BLaER1 treated with 17β-estradiol and CSF1 and Interleukin-3, amounts not matched to agents 10 nM and 100 nM (cell line): ENCODE results near the gene ANKRD16.
"Not testable (repeated sequence)": the region's sequence is repeated elsewhere in the genome, so short reads cannot be mapped to it uniquely, and the experiment has no call there.

Experiments
- H3K27ac ChIP-seq, 11 experiments: shearing (Covaris generic); formaldehyde crosslinking; 2 replicates each; pipeline ENCODE4 v1.8.1; 2022
- H3K27me3 ChIP-seq, 11 experiments: shearing (Covaris generic); formaldehyde crosslinking; 2 replicates each; pipeline ENCODE4 v1.8.1; 2022
- H3K36me3 ChIP-seq, 11 experiments: shearing (Covaris generic); formaldehyde crosslinking; 2 replicates each; pipeline ENCODE4 v1.8.1; 2022
- H3K4me1 ChIP-seq, 10 experiments: shearing (Covaris generic); formaldehyde crosslinking; 2 replicates each; pipeline ENCODE4 v1.8.1; 2022
- H3K4me2 ChIP-seq, 11 experiments: shearing (Covaris generic); formaldehyde crosslinking; 2 replicates each; pipeline ENCODE4 v1.8.1; 2022
- H3K4me3 ChIP-seq, 10 experiments: shearing (Covaris generic); formaldehyde crosslinking; 2 replicates each; pipeline ENCODE4 v1.8.1; 2022
- H3K9ac ChIP-seq, 11 experiments: shearing (Covaris generic); formaldehyde crosslinking; 2 replicates each; pipeline ENCODE4 v1.8.1; 2022
- H3K9me3 ChIP-seq, 11 experiments: shearing (Covaris generic); formaldehyde crosslinking; replicated peaks in 1 of 11; 2 replicates each; pipeline ENCODE4 v1.8.1; 2022
- H4K20me1 ChIP-seq, 11 experiments: shearing (Covaris generic); formaldehyde crosslinking; 2 replicates each; pipeline ENCODE4 v1.8.1; 2022
- Cebpa-rat ChIP-seq, 11 experiments: shearing (Covaris generic); IDR thresholded peaks; 2 replicates each; pipeline ENCODE4 v1.8.1; 2022

ANKRD16 gene

DNA sequence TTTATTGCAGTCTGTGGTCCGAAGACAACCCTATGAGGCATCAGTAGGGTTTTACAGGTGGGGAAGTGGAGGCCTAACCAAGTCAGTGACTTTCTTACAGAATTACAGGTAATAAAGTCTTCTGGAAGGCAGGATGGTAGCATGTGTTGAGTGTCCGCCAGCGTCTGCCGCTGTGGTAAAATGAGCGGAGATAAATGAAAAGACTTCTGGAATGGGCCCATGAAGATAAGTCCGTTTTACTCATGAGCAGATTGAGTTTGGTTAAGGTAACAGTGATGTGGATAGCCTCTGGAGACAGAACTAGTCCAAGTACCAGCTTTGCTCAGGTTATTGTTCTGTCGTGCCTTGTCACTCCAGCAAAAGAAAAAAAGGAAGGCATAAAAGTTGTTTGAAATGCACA, 1.3 kb upstream of the ANKRD16 start:
- TF ChIP-seq Cebpa-rat (IDR thresholded peaks at IDR 0.05) = no peak
- peak overlapping the region; percentile 67 to 91 (median 84); a peak in 19 of 22 replicates for H3K27ac ChIP-seq
- peaks cover 30 to 58% (median 39%) of the 10 kb centered on the region in 11 experiments for H3K36me3 ChIP-seq

GRCh38 chr10:5890452-5890915, 791 bp upstream of the ANKRD16 start:
- H3K36me3 ChIP-seq = peaks cover 27 to 58% (median 39%) of the 10 kb centered on the region in 11 experiments
- no peaks in the 10 kb centered on the region for H3K27me3 ChIP-seq
- peak overlapping the region; percentile 86 to 97 (median 94) for H3K4me2 ChIP-seq
- peaks cover 32 to 47% (median 40%) of the 10 kb centered on the region in 10 experiments for H3K4me1 ChIP-seq
- peak overlapping the region; percentile 70 to 99 (median 88) for H3K4me3 ChIP-seq
- H4K20me1 ChIP-seq = peaks cover 27 to 67% (median 47%) of the 10 kb centered on the region in 11 experiments; a peak in 19 of 22 replicates
- TF ChIP-seq Cebpa-rat (IDR thresholded peaks at IDR 0.05) = no peak
- H3K9ac ChIP-seq = peak overlapping the region; percentile 80 to 97 (median 92)
- H3K27ac ChIP-seq = peak overlapping the region; percentile 67 to 91 (median 84)
- H3K9me3 ChIP-seq = no peaks in the 10 kb centered on the region

More for the DNA sequence above, 1.3 kb upstream of the ANKRD16 start:
- no peaks in the 10 kb centered on the region for H3K9me3 ChIP-seq
- peak overlapping the region; percentile 86 to 97 (median 94) for H3K4me2 ChIP-seq
- peaks cover 32 to 49% (median 44%) of the 10 kb centered on the region in 10 experiments for H3K4me1 ChIP-seq
- peak overlapping the region; percentile 70 to 99 (median 88) for H3K4me3 ChIP-seq
- H3K27me3 ChIP-seq = no peaks in the 10 kb centered on the region
- peak overlapping the region; percentile 80 to 97 (median 92) for H3K9ac ChIP-seq
- peaks cover 31 to 72% (median 52%) of the 10 kb centered on the region in 11 experiments; a peak in 19 of 22 replicates for H4K20me1 ChIP-seq

DNA sequence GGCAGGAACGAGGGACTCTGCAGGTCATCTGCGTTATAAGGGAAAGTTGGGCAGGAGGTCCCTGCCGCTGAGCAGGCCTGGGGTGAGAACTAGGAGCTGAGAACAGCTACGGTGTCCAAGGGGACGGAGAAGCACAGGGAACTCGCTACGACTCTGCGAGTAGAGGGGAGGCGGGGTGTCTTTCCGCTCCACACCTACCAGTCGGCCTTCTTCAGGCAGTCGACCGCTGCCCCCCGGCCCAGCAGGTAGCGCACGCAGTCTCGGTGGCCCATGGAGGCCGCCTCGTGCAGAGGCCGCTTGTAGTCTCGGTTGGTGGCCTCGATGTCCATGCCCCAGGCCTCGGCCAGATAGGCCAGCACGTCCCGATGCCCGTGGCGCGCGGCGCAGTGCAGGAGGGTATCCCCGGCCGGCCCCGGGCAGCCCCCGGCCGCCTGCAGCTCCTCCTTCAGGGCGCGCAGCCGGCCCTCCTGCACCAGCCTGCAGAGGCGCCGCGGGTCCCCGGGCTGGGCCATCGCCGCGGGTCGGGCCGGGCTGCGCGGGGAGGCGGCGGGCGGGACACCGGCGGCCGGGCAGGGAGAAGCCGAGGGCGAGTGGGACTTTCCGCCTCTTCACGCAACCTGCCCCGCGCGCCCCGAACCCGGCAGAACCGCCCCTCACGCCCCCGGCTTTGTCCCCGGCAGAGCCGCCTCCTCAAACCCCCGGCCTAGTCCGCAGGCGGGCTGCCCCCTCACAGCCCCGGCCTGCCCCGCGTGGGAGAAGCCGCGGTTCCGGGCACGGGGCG, 660 bp downstream of the ANKRD16 start:
- H3K36me3 ChIP-seq = peaks cover 24 to 58% (median 39%) of the 10 kb centered on the region in 11 experiments; a peak in 21 of 22 replicates
- peak overlapping the region; percentile 80 to 97 (median 91) for H3K9ac ChIP-seq
- H3K4me1 ChIP-seq = peaks cover 32 to 47% (median 39%) of the 10 kb centered on the region in 10 experiments
- H3K4me3 ChIP-seq = peak overlapping the region; percentile 70 to 99 (median 88)
- peak overlapping the region in 10 of 11 experiments; percentile 70 to 91 (median 88); a peak in 20 of 22 replicates for H3K27ac ChIP-seq
- no peaks in the 10 kb centered on the region for H3K27me3 ChIP-seq
- TF ChIP-seq Cebpa-rat (IDR thresholded peaks at IDR 0.05) = no peak
- H3K9me3 ChIP-seq = no peaks in the 10 kb centered on the region
- peaks cover 21 to 52% (median 42%) of the 10 kb centered on the region in 11 experiments; a peak in 19 of 22 replicates for H4K20me1 ChIP-seq
- peak overlapping the region; percentile 85 to 100 (median 98) for H3K4me2 ChIP-seq

DNA sequence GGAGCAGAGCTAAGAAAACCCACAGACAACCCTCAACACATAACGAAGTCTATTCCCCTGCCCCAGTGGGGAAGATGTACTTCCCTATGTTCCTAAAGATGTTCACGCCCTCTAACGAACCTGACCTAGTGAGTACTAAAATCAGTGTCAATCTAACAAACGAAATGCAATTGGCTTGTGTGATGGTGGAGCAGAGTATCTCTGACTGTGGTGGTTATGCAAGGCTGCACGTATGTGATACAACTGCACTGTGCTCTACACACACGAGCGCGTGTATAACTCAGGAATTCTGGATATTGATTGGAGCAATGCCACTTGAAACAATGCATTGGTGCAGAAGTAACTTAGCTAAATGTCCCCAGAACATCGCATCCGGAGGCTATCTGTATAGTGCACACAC, 1.3 kb downstream of the ANKRD16 start:
- Histone ChIP-seq H4K20me1 (peaks cover 18 to 46% (median 35%) of the 10 kb centered on the region in 11 experiments; a peak in 19 of 22 replicates), H3K4me2 (peak overlapping the region; percentile 85 to 100 (median 98)), H3K9me3 (no peaks in the 10 kb centered on the region), H3K4me3 (peak overlapping the region; percentile 70 to 99 (median 88)), H3K27ac (peak overlapping the region in 8 of 11 experiments; percentile 75 to 91 (median 88); a peak in 14 of 22 replicates), H3K9ac (peak overlapping the region; percentile 80 to 97 (median 91); a peak in 21 of 22 replicates), H3K27me3 (no peaks in the 10 kb centered on the region), H3K36me3 (peaks cover 25 to 58% (median 39%) of the 10 kb centered on the region in 11 experiments), H3K4me1 (peaks cover 32 to 47% (median 39%) of the 10 kb centered on the region in 10 experiments)
- no peak for TF ChIP-seq Cebpa-rat (IDR thresholded peaks at IDR 0.05)

DNA sequence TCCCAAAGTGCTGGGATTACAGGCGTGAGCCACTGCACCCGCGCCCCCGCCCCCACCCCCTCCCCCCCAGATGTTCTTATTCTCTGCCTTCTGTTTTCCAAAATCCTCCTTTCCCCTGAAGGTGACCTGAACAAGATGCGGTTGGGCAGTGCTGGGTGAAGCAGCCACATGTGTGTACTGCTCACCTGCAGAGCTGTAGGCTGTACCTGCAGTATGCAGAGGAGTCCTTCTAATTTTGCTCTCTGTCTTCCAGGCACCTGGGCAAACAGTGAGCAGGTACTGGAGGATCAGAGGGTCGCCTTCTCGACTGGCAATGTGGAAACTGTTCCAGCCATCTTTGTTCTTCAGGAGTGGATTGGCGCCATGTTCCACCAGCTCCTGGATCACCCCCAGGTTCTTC, 2.1 kb downstream of the ANKRD16 start:
- peaks cover 12 to 38% (median 28%) of the 10 kb centered on the region in 11 experiments; a peak in 19 of 22 replicates for H4K20me1 ChIP-seq
- H3K27me3 ChIP-seq = no peaks in the 10 kb centered on the region
- H3K9me3 ChIP-seq = no peaks in the 10 kb centered on the region
- H3K27ac ChIP-seq = peak overlapping the region in 6 of 11 experiments; percentile 18 to 91 (median 38); a peak in 6 of 22 replicates
- H3K9ac ChIP-seq = peak overlapping the region; percentile 17 to 97 (median 91); a peak in 16 of 22 replicates
- TF ChIP-seq Cebpa-rat (IDR thresholded peaks at IDR 0.05) = no peak
- H3K4me2 ChIP-seq = peak overlapping the region; percentile 85 to 100 (median 98)
- peaks cover 32 to 47% (median 39%) of the 10 kb centered on the region in 10 experiments for H3K4me1 ChIP-seq
- peaks cover 27 to 58% (median 43%) of the 10 kb centered on the region in 11 experiments for H3K36me3 ChIP-seq
- H3K4me3 ChIP-seq = peak overlapping the region in 8 of 10 experiments; percentile 74 to 99 (median 90); a peak in 13 of 20 replicates

DNA sequence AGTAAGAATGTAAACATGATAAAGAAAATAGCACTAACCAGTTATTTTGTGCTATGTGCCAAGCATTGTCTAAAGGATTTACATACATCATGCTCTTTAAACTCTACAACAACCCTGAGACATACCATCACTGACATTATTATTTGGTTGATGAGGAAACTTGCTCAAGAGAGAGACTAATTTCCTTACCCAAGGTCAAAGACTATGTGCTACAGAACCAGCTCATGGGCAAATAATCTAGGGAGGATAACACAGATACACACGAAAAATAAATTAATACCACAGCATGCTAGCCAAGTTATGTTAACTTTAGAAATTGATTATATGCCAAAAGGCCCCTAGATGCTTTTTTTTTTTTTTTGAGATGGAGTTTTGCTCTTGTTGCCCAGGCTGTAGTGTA, 2.7 kb downstream of the ANKRD16 start:
- H3K4me3 ChIP-seq = no peak overlapping the region
- H4K20me1 ChIP-seq = peaks cover 8 to 32% (median 24%) of the 10 kb centered on the region in 11 experiments; a peak in 19 of 22 replicates
- no peak overlapping the region for H3K27ac ChIP-seq
- peak overlapping the region in 9 of 11 experiments; percentile 1 to 100 (median 27); a peak in 12 of 22 replicates for H3K4me2 ChIP-seq
- no peaks in the 10 kb centered on the region for H3K9me3 ChIP-seq
- H3K4me1 ChIP-seq = peaks cover 29 to 43% (median 34%) of the 10 kb centered on the region in 10 experiments
- no peak overlapping the region for H3K9ac ChIP-seq
- no peak for TF ChIP-seq Cebpa-rat (IDR thresholded peaks at IDR 0.05)
- H3K27me3 ChIP-seq = no peaks in the 10 kb centered on the region
- H3K36me3 ChIP-seq = peaks cover 33 to 58% (median 48%) of the 10 kb centered on the region in 11 experiments

DNA sequence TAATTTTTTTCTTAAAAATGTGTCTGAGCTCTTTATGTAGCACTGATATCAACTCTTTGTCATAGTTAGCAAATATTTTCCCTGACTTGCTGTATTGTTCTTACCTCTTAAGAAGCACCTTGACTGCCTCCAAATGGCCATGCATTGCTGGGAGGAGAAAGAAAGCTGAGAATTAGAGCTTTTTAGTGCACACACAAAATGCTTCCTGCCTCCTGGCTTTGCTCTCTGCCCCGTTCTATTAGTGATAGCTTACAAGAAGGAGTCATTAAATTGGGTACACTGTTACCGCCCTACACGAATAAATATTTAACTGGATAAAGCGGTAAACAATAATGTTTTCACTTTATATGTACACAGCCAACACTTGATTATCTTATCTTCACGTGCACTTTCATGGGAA, 4.1 kb downstream of the ANKRD16 start:
- Histone ChIP-seq H3K9me3 (no peaks in the 10 kb centered on the region), H3K27me3 (no peaks in the 10 kb centered on the region), H4K20me1 (peaks cover 0 to 18% (median 10%) of the 10 kb centered on the region in 11 experiments; a peak in 12 of 22 replicates), H3K36me3 (peaks cover 36 to 66% (median 56%) of the 10 kb centered on the region in 11 experiments), H3K4me2 (no peak overlapping the region), H3K4me1 (peaks cover 14 to 29% (median 20%) of the 10 kb centered on the region in 10 experiments), H3K4me3 (no peak overlapping the region), H3K27ac (no peak overlapping the region), H3K9ac (no peak overlapping the region)
- no peak for TF ChIP-seq Cebpa-rat (IDR thresholded peaks at IDR 0.05)

DNA sequence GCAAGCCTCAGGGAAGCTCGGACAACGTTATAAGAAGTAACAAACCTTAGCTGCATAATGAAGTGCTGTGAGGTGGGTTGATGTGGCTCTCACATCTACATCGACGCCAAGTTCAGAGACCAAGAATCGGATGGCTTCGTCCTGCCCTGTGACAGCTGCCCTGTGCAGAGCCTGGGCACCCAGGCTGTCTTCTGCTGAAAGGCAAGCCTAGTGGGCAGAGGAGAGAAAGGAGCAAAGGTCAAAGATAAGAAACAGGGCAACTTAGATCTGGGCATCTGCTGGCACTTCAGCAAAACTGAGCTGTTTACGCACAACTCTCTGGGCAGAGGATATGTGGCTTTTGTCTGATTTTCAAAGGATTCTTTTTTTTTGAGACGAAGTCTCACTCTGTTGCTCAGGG, 6.7 kb downstream of the ANKRD16 start:
- peaks cover 52 to 93% (median 82%) of the 10 kb centered on the region in 11 experiments for H3K36me3 ChIP-seq
- H3K27ac ChIP-seq = no peak overlapping the region
- TF ChIP-seq Cebpa-rat (IDR thresholded peaks at IDR 0.05) = no peak

GRCh38 chr10:5877041-5877440, 12.7 kb downstream of the ANKRD16 start:
- not testable (repeated sequence) for H3K27me3 ChIP-seq, H3K27ac ChIP-seq, H3K4me3 ChIP-seq, H3K9ac ChIP-seq, H3K9me3 ChIP-seq, H3K4me2 ChIP-seq, H4K20me1 ChIP-seq
- peaks cover 39 to 76% (median 59%) of the 10 kb centered on the region in 11 experiments for H3K36me3 ChIP-seq
- H3K4me1 ChIP-seq = peaks cover 0 to 21% (median 7%) of the 10 kb centered on the region in 10 experiments; a peak in 13 of 20 replicates

More for the DNA sequence above, 6.7 kb downstream of the ANKRD16 start:
- H4K20me1 ChIP-seq = peaks cover 0 to 3% (median 2%) of the 10 kb centered on the region in 11 experiments; a peak in 7 of 22 replicates
- H3K9me3 ChIP-seq = no peaks in the 10 kb centered on the region
- H3K27me3 ChIP-seq = no peaks in the 10 kb centered on the region
- H3K9ac ChIP-seq = peak overlapping the region in 2 of 11 experiments; percentile 17 to 38; a peak in 2 of 22 replicates
- H3K4me3 ChIP-seq = no peak overlapping the region
- H3K4me1 ChIP-seq = peaks cover 4 to 20% (median 10%) of the 10 kb centered on the region in 10 experiments
- H3K4me2 ChIP-seq = no peak overlapping the region
